ENCODE results near the gene MAPK8IP1. TPM values are rescaled to one million over a fixed set of nuclear protein-coding genes. Genes with fewer than 3 reads are reported as not detected.

The MAPK8IP1 gene
- total RNA-seq, 1 experiment from 2014 or later = not detected

DNA sequence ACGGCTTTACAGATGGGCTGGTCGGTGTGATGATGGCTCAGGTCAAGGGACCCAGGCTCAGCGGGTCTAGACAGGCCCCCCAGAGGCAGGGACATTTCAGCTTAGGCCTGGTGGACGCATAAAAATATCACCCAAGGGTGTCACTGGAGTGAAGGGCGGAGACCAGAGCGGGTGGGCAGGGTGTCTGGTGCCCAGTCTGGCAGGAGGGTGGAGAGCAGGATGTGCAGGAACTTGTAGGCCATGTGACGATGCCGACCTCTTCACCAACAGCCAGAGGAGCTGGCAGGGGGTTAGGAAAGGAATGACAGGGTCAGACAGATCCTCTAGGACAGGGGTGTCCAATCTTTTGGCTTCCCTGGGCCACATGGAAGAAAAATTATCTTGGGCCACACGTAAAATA is 4.5 kb downstream of the MAPK8IP1 start:
- Histone ChIP-seq H3K4me2 (ENCODE audit: low read depth, low read length, poor library complexity, severe bottlenecking) (no peak overlapping the region), H3K9ac (ENCODE audit: low read length) (no peak overlapping the region), H3K27me3 (ENCODE audit: low read length) (no peaks in the 10 kb centered on the region), H3K9me2 (replicated peaks; ENCODE audit: insufficient read depth, low read length) (no peaks in the 10 kb centered on the region), H4K20me1 (ENCODE audit: insufficient read depth, low read depth, low read length) (peaks cover 3% of the 10 kb centered on the region; the same call in 1 of the 2 replicates), H3K79me2 (ENCODE audit: low read length) (no peaks in the 10 kb centered on the region), H3K27ac (ENCODE audit: low read length) (no peak overlapping the region), H3K4me1 (ENCODE audit: low read length) (peaks cover 11% of the 10 kb centered on the region), H3K4me3 (ENCODE audit: low read length) (no peak overlapping the region), H2AFZ (ENCODE audit: low read length) (no peak overlapping the region), H3K9me3 (ENCODE audit: low read length) (no peaks in the 10 kb centered on the region), H3K36me3 (ENCODE audit: insufficient read depth, low read length) (no peaks in the 10 kb centered on the region)
- no peak for DNase-seq

DNA sequence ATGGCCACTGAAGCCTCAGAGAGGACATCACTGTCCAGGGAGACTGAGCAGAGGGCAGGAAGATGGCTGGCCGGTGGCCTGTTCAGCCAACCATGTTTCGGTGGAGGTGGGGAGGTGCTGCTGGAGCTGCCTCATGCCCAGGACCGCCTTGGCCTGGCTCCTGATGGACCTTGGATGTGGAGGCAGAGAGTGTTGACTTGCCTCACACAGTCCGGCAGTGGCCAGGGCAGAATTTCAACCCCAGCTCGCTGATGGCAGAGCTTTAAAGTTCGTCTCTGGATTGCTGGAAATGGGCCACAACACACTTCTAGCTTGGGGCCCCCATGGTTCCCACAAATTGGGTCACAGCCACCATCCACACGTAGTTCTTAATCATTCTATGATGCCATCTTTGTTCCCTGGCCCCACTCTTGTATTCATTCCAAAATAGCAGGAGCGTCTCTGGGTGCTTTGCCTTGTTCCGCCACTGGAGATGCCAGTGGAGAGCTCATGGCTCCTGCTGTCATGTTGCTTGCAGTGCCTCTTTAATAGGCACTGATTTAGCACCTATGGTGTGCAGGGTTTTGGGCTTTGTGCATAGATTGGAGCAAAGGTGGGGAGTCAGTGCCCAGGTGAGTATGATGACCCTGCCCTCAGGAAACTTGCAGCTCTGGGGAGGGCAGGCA is 5.6 kb downstream of the MAPK8IP1 start:
- no peak overlapping the region for H3K9ac ChIP-seq (ENCODE audit: low read length)
- no peaks in the 10 kb centered on the region for H3K79me2 ChIP-seq (ENCODE audit: low read length)
- H3K4me3 ChIP-seq (ENCODE audit: low read length) = no peak overlapping the region
- no peak overlapping the region for H3K4me2 ChIP-seq (ENCODE audit: low read depth, low read length, poor library complexity, severe bottlenecking)
- no peak for DNase-seq
- peaks cover 4% of the 10 kb centered on the region for H3K4me1 ChIP-seq (ENCODE audit: low read length)
- H3K27ac ChIP-seq (ENCODE audit: low read length) = no peak overlapping the region
- 0 out of 2 replicates have a peak, but pooled peaks cover 3% of the 10 kb centered on the region for H4K20me1 ChIP-seq (ENCODE audit: insufficient read depth, low read depth, low read length)
- H3K36me3 ChIP-seq (ENCODE audit: insufficient read depth, low read length) = no peaks in the 10 kb centered on the region
- no peaks in the 10 kb centered on the region for H3K9me3 ChIP-seq (ENCODE audit: low read length)
- H2AFZ ChIP-seq (ENCODE audit: low read length) = no peak overlapping the region
- H3K9me2 ChIP-seq (replicated peaks; ENCODE audit: insufficient read depth, low read length) = no peaks in the 10 kb centered on the region
- H3K27me3 ChIP-seq (ENCODE audit: low read length) = no peaks in the 10 kb centered on the region

DNA sequence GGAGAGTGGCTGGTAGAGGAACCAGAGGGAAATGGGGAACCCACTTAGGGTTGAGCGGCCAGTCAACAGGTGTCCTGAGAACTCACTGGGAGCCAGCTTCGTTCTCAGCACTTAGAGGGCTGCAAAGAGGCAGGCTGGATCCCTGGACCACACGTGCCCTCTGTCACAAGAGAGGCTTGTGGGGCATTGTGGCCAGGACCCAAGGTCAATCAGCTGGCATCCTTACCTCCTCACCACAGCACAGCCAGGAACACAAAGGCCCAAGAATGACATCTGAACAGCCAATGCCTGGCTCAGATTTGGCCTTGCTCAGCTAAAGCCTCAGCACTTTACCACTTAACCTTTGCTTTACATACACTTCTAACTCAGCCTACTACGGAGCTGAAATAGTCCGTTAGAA is 7.4 kb downstream of the MAPK8IP1 start:
- no peak overlapping the region for H3K4me2 ChIP-seq (ENCODE audit: low read depth, low read length, poor library complexity, severe bottlenecking)
- no peak for DNase-seq
- H3K9me2 ChIP-seq (replicated peaks; ENCODE audit: insufficient read depth, low read length) = no peaks in the 10 kb centered on the region
- no peaks in the 10 kb centered on the region for H3K79me2 ChIP-seq (ENCODE audit: low read length)
- no peak overlapping the region for H3K4me3 ChIP-seq (ENCODE audit: low read length)
- H3K9ac ChIP-seq (ENCODE audit: low read length) = no peak overlapping the region
- no peak overlapping the region for H2AFZ ChIP-seq (ENCODE audit: low read length)
- H3K27me3 ChIP-seq (ENCODE audit: low read length) = no peaks in the 10 kb centered on the region
- no peaks in the 10 kb centered on the region for H3K36me3 ChIP-seq (ENCODE audit: insufficient read depth, low read length)
- H3K27ac ChIP-seq (ENCODE audit: low read length) = no peak overlapping the region
- no peaks in the 10 kb centered on the region for H3K4me1 ChIP-seq (ENCODE audit: low read length)
- no peaks in the 10 kb centered on the region for H4K20me1 ChIP-seq (ENCODE audit: insufficient read depth, low read depth, low read length)
- H3K9me3 ChIP-seq (ENCODE audit: low read length) = no peaks in the 10 kb centered on the region

DNA sequence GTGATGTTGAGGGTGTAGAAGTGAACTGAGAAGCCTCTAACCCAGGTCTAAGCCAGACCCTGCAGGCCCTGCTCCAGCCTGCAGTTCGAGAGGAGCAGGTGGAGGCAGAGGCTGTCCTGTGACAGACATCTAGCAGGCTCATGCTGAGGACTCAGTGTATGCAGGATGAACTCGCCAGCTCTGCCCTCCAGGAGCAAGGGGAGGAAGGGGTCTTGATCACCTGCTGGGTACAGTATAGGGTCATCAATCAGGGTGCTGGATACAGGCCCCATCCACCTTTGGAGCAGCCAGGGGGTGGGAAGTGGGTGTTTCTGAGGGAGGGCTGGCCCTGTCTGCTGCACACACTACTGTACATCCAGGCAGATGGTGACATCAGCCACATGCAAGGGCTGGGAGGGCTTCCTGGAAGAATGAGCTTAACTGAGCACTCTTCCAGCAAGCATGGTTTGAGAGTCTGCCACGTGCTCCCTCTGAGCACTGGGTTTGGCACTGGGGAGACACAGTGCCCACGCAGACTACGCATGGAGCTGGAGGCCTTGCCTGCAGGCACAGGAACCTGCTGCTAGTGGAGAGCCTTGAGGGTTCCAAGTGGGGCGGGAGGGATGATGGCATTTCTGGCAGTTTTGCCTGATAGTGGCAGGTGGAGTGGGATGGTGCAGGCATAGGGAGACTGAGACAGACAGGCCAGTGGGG is 9.2 kb downstream of the MAPK8IP1 start:
- Histone ChIP-seq H3K27me3 (ENCODE audit: low read length) (no peaks in the 10 kb centered on the region), H3K4me3 (ENCODE audit: low read length) (no peak overlapping the region), H4K20me1 (ENCODE audit: insufficient read depth, low read depth, low read length) (no peaks in the 10 kb centered on the region), H3K79me2 (ENCODE audit: low read length) (no peaks in the 10 kb centered on the region), H3K9me3 (ENCODE audit: low read length) (no peaks in the 10 kb centered on the region), H3K4me2 (ENCODE audit: low read depth, low read length, poor library complexity, severe bottlenecking) (no peak overlapping the region), H3K27ac (ENCODE audit: low read length) (no peak overlapping the region), H3K36me3 (ENCODE audit: insufficient read depth, low read length) (no peaks in the 10 kb centered on the region), H2AFZ (ENCODE audit: low read length) (no peak overlapping the region), H3K9me2 (replicated peaks; ENCODE audit: insufficient read depth, low read length) (no peaks in the 10 kb centered on the region), H3K4me1 (ENCODE audit: low read length) (no peaks in the 10 kb centered on the region), H3K9ac (ENCODE audit: low read length) (no peak overlapping the region)
- DNase-seq = no peak

DNA sequence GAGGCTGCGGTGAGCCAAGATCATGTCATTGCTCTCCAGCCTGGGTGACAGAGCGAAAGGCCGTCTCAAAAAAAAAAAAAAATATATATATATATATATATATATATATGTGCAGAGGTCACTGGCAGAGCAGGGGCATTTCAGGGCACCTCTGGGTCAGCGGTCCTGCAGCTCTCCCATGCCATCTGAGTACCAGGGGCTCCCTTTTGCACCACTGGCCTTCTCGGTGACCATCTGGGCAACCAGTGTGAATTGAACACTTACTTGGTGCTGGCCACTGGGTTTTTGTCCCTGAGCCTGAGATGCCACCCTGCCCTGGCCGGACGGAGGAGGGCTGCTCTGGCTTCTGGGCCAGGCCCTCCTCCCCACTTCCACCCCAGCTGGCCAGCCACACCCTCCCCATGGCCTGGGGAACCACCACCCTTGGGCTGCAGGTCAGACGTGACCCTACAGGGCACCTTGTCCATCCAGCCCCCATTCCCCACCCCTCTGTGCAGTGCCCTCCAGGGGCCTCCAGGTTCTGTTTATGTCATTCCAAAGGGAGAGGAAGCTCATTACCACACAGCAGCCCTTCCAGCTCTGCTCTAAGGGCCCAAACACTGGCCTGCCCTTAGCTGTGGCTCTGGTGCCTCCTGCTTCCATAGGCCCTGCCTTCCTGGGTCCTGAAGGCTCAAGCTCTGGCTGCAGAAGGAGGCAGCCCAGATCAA is 10.3 kb downstream of the MAPK8IP1 start:
- H3K4me2 ChIP-seq (ENCODE audit: low read depth, low read length, poor library complexity, severe bottlenecking) = no peak overlapping the region
- no peaks in the 10 kb centered on the region for H3K9me2 ChIP-seq (replicated peaks; ENCODE audit: insufficient read depth, low read length)
- H3K4me1 ChIP-seq (ENCODE audit: low read length) = no peaks in the 10 kb centered on the region
- no peaks in the 10 kb centered on the region for H3K27me3 ChIP-seq (ENCODE audit: low read length)
- no peak for DNase-seq
- no peak overlapping the region for H3K4me3 ChIP-seq (ENCODE audit: low read length)
- no peaks in the 10 kb centered on the region for H3K79me2 ChIP-seq (ENCODE audit: low read length)
- H4K20me1 ChIP-seq (ENCODE audit: insufficient read depth, low read depth, low read length) = no peaks in the 10 kb centered on the region
- no peak overlapping the region for H3K27ac ChIP-seq (ENCODE audit: low read length)
- H3K9ac ChIP-seq (ENCODE audit: low read length) = no peak overlapping the region
- no peaks in the 10 kb centered on the region for H3K36me3 ChIP-seq (ENCODE audit: insufficient read depth, low read length)
- H2AFZ ChIP-seq (ENCODE audit: low read length) = no peak overlapping the region
- no peaks in the 10 kb centered on the region for H3K9me3 ChIP-seq (ENCODE audit: low read length)

DNA sequence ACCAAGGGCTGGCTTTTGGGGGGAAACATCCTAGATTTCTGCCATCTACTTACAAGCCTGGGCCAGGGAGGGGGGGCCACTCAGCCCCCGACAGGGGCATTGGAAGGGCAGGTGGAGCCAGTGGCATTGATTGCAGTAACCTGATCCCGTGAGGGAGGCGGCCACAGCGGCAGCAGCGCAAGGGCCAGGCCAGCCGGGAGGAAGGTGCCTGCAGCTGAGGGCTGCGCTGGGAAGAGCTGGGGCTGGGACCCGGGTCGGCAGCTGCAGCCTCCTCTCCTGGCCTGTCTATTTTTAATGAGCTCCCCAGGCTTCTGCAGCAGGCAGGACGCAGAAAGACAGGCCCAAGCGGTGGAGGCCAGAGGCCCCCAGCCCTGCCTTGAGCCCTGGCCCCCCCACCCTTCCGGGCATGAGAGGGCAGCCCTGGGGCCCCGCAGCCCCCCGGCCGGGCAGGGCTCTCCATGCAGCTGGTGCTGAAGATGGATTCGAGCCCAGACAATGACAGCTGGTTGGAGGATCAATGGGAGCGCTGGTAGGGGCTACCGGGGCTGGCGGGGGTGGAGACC is 11.1 kb downstream of the MAPK8IP1 start:
- H3K27ac ChIP-seq (ENCODE audit: low read length) = no peak overlapping the region
- H2AFZ ChIP-seq (ENCODE audit: low read length) = no peak overlapping the region
- no peak overlapping the region for H3K4me3 ChIP-seq (ENCODE audit: low read length)
- no peak overlapping the region for H3K9ac ChIP-seq (ENCODE audit: low read length)
- no peaks in the 10 kb centered on the region for H3K79me2 ChIP-seq (ENCODE audit: low read length)
- H3K4me1 ChIP-seq (ENCODE audit: low read length) = no peaks in the 10 kb centered on the region
- H3K36me3 ChIP-seq (ENCODE audit: insufficient read depth, low read length) = no peaks in the 10 kb centered on the region
- H3K9me3 ChIP-seq (ENCODE audit: low read length) = no peaks in the 10 kb centered on the region
- H3K9me2 ChIP-seq (replicated peaks; ENCODE audit: insufficient read depth, low read length) = no peaks in the 10 kb centered on the region
- H3K27me3 ChIP-seq (ENCODE audit: low read length) = no peaks in the 10 kb centered on the region
- H3K4me2 ChIP-seq (ENCODE audit: low read depth, low read length, poor library complexity, severe bottlenecking) = no peak overlapping the region
- no peak for DNase-seq
- H4K20me1 ChIP-seq (ENCODE audit: insufficient read depth, low read depth, low read length) = no peaks in the 10 kb centered on the region

DNA sequence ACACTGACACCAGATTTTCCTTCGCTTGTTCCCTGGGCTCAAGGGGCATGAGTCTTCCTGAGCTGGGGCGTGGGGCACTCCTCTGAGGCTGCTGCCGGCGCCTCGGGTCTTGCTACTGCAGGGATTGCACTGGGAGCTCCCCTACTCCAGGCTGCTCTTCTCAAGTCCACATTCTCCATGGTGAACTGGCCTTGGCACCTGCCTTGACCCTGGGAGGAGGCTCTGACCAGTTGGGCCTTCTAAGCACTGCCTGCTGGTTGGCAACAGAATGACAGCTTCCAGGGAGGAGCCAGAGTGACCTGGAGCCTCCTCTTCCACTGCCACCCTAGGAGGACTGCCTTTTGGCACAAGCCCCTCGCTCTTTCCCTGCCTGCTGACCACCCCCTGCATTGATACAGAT is 12.1 kb downstream of the MAPK8IP1 start:
- Histone ChIP-seq H4K20me1 (ENCODE audit: insufficient read depth, low read depth, low read length) (no peaks in the 10 kb centered on the region), H3K36me3 (ENCODE audit: insufficient read depth, low read length) (no peaks in the 10 kb centered on the region), H3K9me3 (ENCODE audit: low read length) (no peaks in the 10 kb centered on the region), H3K9me2 (replicated peaks; ENCODE audit: insufficient read depth, low read length) (no peaks in the 10 kb centered on the region), H3K4me2 (ENCODE audit: low read depth, low read length, poor library complexity, severe bottlenecking) (no peak overlapping the region), H2AFZ (ENCODE audit: low read length) (no peak overlapping the region), H3K4me1 (ENCODE audit: low read length) (no peaks in the 10 kb centered on the region), H3K79me2 (ENCODE audit: low read length) (no peaks in the 10 kb centered on the region), H3K4me3 (ENCODE audit: low read length) (no peak overlapping the region), H3K27ac (ENCODE audit: low read length) (no peak overlapping the region), H3K9ac (ENCODE audit: low read length) (no peak overlapping the region), H3K27me3 (ENCODE audit: low read length) (no peaks in the 10 kb centered on the region)
- no peak for DNase-seq

DNA sequence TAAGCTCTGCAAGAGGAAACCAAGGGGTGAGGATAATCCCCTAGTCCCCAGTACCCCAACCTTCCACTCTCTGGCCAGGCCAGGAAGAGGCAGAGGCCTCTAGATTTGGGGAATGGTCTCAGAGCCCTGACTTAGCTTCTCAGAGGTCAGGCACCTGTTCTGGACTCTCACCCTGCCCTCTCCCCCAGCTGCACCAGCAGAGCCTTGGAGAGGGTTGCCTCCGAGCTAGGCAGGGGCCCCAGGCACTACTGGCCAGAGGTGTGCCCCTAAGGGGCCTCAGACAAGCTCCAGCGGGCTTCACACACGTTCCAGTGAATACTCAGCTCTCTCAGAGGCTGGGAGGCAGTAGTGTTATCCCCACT is 13.6 kb downstream of the MAPK8IP1 start:
- H3K9me3 ChIP-seq (ENCODE audit: low read length) = no peaks in the 10 kb centered on the region
- DNase-seq = no peak
- H2AFZ ChIP-seq (ENCODE audit: low read length) = no peak overlapping the region
- no peaks in the 10 kb centered on the region for H3K4me1 ChIP-seq (ENCODE audit: low read length)
- no peak overlapping the region for H3K27ac ChIP-seq (ENCODE audit: low read length)
- no peaks in the 10 kb centered on the region for H3K36me3 ChIP-seq (ENCODE audit: insufficient read depth, low read length)
- no peak overlapping the region for H3K9ac ChIP-seq (ENCODE audit: low read length)
- no peak overlapping the region for H3K4me3 ChIP-seq (ENCODE audit: low read length)
- H3K79me2 ChIP-seq (ENCODE audit: low read length) = no peaks in the 10 kb centered on the region
- no peaks in the 10 kb centered on the region for H3K9me2 ChIP-seq (replicated peaks; ENCODE audit: insufficient read depth, low read length)
- H4K20me1 ChIP-seq (ENCODE audit: insufficient read depth, low read depth, low read length) = no peaks in the 10 kb centered on the region
- no peaks in the 10 kb centered on the region for H3K27me3 ChIP-seq (ENCODE audit: low read length)
- H3K4me2 ChIP-seq (ENCODE audit: low read depth, low read length, poor library complexity, severe bottlenecking) = no peak overlapping the region

Data from Karpas-422 (cell line).